Measurements from ENCODE around the gene KRTAP5-6.

DNA sequence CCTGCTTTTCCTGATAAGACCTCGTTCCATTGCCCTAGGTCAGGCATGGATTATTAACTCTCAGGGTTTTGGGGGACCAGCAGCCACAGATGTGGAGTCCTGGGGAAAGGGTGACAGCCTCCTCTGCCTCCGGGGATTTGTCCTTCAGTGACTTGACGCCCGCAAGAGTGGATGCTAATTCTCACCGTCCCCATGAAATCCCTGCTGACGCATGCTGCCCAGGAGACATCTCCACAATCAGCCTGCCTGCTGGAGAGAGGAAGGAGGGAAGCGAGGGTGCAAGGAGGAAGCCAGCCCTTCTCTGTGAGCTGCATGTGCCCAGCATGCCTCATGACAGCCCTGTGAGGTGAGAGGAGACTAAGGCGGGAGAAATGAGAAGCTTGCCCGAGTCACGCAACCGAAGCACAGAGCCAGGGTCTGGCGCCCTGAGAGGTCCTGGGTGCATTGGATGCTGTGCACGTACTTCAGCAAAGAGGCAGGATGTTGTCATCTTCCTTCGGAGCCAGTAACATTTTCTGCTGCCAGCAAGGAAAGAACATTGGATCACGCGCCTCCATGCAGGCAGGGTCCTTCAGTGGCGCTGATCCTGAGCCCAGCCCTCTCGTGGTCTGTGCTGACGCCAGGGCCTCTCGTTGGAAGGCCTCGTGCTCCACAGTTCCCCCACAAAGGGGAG, 27.3 kb upstream of the KRTAP5-6 start:
- TF ChIP-seq, protein P1, sequence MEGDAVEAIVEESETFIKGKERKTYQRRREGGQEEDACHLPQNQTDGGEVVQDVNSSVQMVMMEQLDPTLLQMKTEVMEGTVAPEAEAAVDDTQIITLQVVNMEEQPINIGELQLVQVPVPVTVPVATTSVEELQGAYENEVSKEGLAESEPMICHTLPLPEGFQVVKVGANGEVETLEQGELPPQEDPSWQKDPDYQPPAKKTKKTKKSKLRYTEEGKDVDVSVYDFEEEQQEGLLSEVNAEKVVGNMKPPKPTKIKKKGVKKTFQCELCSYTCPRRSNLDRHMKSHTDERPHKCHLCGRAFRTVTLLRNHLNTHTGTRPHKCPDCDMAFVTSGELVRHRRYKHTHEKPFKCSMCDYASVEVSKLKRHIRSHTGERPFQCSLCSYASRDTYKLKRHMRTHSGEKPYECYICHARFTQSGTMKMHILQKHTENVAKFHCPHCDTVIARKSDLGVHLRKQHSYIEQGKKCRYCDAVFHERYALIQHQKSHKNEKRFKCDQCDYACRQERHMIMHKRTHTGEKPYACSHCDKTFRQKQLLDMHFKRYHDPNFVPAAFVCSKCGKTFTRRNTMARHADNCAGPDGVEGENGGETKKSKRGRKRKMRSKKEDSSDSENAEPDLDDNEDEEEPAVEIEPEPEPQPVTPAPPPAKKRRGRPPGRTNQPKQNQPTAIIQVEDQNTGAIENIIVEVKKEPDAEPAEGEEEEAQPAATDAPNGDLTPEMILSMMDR (IDR thresholded peaks at IDR 0.05): no peak
- TF ChIP-seq POLR2A (IDR thresholded peaks at IDR 0.05): no peak

All from uterus (tissue), 2 donors.